ENCODE measurements around the gene DCANP1. TPM values are rescaled to one million over a fixed set of nuclear protein-coding genes. Genes with fewer than 3 reads are reported as not detected.
A peak's percentile ranks its signal among the peaks of the same experiment; 100 is the strongest.

DCANP1 gene
- total and polyA plus RNA-seq, 10 donors, result 0.23 to 2.4 (median 0.71) TPM

DNA sequence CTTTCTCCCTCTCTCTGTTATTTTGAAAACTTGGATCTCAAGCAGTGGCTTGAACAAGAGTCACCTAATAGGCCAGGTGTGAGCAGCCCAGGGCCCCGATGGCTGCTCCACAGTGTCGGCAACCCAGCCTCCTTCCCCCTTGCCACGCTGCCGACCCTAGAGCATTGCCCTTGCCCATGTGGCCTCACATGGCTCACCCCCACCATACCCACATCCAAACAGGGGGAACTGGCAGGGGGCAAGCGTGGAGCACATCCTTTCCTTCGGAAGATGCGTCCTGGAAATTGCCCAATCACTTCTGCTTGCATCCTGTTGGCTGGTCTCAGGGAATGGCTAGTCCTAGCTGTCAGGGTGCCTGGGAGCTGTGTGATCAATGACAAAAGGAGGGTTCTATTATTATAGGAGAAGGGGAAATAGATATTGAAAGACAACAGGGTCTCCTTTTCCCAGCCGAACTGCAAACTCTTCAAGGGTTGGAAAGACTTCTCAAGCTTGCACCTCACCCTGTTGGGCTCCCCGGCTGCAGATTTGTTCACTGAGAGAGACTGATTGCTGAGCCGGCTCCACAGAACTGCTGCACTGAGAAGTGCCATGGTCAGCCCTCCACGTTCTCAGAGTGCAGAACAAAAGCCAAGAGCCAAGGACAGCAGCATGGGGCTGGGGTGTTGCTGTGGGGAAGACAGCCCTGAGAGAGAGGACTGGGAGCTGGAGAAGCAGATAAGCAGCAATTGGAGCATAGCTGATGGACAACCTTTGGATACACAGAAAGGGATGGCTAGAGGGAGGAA is 13.3 kb upstream of the DCANP1 start:
- H3K27ac ChIP-seq, result no peak overlapping the region
- H3K36me3 ChIP-seq, result no peaks in the 10 kb centered on the region
- peak; percentile 50 for DNase-seq
- peaks cover 0 to 80% (median 12%) of the 10 kb centered on the region in 7 donors for H3K27me3 ChIP-seq (replicated peaks in 1 of 7)
- WGBS, 5 donors, result 62 to 84% (median 68%) methylated on average over 11 of the region's 11 CpGs
- intact Hi-C loops (cut with DNase I; ENCODE audit: low total_unique reads), result no loop called here
- H3K4me3 ChIP-seq, result no peak overlapping the region
- TF ChIP-seq, protein P1, sequence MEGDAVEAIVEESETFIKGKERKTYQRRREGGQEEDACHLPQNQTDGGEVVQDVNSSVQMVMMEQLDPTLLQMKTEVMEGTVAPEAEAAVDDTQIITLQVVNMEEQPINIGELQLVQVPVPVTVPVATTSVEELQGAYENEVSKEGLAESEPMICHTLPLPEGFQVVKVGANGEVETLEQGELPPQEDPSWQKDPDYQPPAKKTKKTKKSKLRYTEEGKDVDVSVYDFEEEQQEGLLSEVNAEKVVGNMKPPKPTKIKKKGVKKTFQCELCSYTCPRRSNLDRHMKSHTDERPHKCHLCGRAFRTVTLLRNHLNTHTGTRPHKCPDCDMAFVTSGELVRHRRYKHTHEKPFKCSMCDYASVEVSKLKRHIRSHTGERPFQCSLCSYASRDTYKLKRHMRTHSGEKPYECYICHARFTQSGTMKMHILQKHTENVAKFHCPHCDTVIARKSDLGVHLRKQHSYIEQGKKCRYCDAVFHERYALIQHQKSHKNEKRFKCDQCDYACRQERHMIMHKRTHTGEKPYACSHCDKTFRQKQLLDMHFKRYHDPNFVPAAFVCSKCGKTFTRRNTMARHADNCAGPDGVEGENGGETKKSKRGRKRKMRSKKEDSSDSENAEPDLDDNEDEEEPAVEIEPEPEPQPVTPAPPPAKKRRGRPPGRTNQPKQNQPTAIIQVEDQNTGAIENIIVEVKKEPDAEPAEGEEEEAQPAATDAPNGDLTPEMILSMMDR (IDR thresholded peaks at IDR 0.05 in 8 of 11, conservative IDR thresholded peaks at IDR 0.05 in 3 of 11), result no peak
- no peak for TF ChIP-seq POLR2A (IDR thresholded peaks at IDR 0.05)
- TF ChIP-seq POLR2AphosphoS5 (IDR thresholded peaks at IDR 0.05), result no peak
- peaks cover 0 to 40% (median 6%) of the 10 kb centered on the region in 6 donors for H3K4me1 ChIP-seq
- H3K9me3 ChIP-seq, result no peaks in the 10 kb centered on the region

DNA sequence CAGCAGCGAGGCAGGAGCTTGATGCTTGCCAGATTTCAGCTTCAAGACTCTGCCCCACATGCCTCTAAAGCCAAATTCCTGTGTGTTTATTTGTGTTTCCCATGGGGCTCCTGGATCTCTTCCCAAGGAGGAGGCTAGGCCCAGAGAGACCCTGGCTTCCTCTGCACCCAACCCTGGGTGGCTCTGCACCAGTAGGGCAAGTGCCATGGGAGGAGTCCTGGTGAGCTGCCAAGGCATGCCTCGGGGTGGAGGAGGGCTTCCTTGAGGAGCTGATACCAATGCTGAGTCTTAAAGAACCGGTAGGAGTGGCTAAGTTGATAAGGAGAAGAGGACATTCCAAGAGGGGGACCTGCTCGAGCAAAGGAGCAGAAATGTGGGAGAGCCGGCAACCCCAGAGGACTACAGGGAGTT is 11.8 kb upstream of the DCANP1 start:
- peak overlapping the region in 1 of 8 donors; percentile 26 for H3K27ac ChIP-seq
- WGBS, 5 donors, result 40 to 45% (median 41%) methylated on average over 5 of the region's 5 CpGs
- H3K4me1 ChIP-seq, result peaks cover 0 to 40% (median 6%) of the 10 kb centered on the region in 6 donors
- intact Hi-C loops (cut with DNase I; ENCODE audit: low total_unique reads), result no loop called here
- peaks cover 0 to 65% (median 3%) of the 10 kb centered on the region in 7 donors for H3K27me3 ChIP-seq (replicated peaks in 1 of 7)
- H3K4me3 ChIP-seq, result no peak overlapping the region
- no peaks in the 10 kb centered on the region for H3K36me3 ChIP-seq
- TF ChIP-seq, protein P1 (IDR thresholded peaks at IDR 0.05 in 8 of 11, conservative IDR thresholded peaks at IDR 0.05 in 3 of 11), result no peak
- TF ChIP-seq POLR2AphosphoS5 (IDR thresholded peaks at IDR 0.05) (peak in 2 of 3 donors; percentile 31 to 39), POLR2A (IDR thresholded peaks at IDR 0.05) (no peak)
- DNase-seq, result peak; percentile 68
- H3K9me3 ChIP-seq, result no peaks in the 10 kb centered on the region

DNA sequence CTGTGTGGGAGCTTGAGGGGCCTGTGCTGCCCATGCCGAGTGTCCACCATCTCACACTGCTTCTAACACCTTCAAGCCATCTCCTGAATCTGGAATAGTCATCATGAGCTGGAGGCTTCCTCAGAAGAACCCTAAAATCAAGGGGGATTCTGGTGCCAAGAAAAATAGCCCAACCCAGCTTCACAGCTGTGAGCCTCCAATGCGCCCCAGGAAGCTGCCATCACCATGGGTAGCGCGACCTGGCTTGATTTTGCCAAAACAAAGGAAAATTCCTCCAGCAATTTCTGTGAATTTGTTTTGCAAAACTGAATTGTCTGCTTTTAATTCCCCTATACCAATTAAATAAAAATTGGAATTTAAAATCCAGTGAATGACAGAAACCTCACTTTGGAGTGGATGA is 11.2 kb upstream of the DCANP1 start:
- Histone ChIP-seq H3K36me3 (no peaks in the 10 kb centered on the region), H3K4me3 (no peak overlapping the region), H3K27me3 (replicated peaks in 1 of 7) (peaks cover 0 to 59% (median 0%) of the 10 kb centered on the region in 7 donors), H3K9me3 (no peaks in the 10 kb centered on the region), H3K27ac (no peak overlapping the region), H3K4me1 (peaks cover 0 to 40% (median 6%) of the 10 kb centered on the region in 6 donors)
- intact Hi-C loops (cut with DNase I; ENCODE audit: low total_unique reads), result no loop called here
- no peak for TF ChIP-seq POLR2A (IDR thresholded peaks at IDR 0.05)
- TF ChIP-seq POLR2AphosphoS5 (IDR thresholded peaks at IDR 0.05), result no peak
- TF ChIP-seq, protein P1 (IDR thresholded peaks at IDR 0.05 in 8 of 11, conservative IDR thresholded peaks at IDR 0.05 in 3 of 11), result no peak
- WGBS, 5 donors, result 95 to 99% (median 96%) methylated on average over 4 of the region's 4 CpGs
- peak; percentile 20 for DNase-seq

DNA sequence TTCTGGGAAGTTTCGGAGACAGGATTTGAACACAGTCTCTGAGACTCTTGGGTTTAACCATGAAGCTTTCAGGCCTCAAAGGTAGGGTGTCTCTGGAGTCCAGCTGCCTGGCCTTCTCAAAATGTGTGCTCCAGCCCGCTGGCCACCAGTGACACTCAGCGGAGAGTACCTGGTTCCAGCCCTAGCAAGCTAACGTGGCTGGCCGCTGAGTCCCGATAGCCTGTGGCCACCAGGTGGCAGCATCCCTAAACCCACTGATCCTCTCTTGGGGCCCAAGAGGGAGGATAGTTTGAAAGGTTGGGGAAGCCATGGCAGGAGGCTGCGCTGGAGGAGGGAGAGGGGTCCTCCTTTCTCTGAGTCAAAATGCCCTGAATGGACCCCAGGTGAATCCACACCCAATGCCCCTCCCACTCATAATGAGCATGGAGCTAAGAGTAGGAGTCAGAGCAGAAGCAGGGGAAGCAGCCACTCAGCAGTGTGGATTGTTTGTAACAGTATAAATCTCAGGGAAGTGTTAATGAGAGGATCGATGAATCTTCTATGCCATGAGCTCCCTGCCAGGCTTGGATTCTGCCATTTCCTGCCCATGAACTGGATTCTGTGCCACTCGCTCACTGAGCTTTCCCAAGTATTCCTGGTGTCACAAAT is 10.4 kb upstream of the DCANP1 start:
- DNase-seq, result peak; percentile 89
- H3K27me3 ChIP-seq (replicated peaks in 1 of 7), result peaks cover 0 to 53% (median 0%) of the 10 kb centered on the region in 7 donors
- intact Hi-C loops (cut with DNase I; ENCODE audit: low total_unique reads), result no loop called here
- H3K4me3 ChIP-seq, result no peak overlapping the region
- 43 to 71% (median 52%) methylated on average over 4 to 9 of the region's 9 CpGs for WGBS, 5 donors
- H3K27ac ChIP-seq, result no peak overlapping the region
- TF ChIP-seq, protein P1 (IDR thresholded peaks at IDR 0.05 in 8 of 11, conservative IDR thresholded peaks at IDR 0.05 in 3 of 11), result peak in 10 of 11 experiments; percentile 15 to 93 (median 74)
- TF ChIP-seq POLR2AphosphoS5 (IDR thresholded peaks at IDR 0.05), result no peak
- no peaks in the 10 kb centered on the region for H3K9me3 ChIP-seq
- peaks cover 0 to 40% (median 6%) of the 10 kb centered on the region in 6 donors for H3K4me1 ChIP-seq
- no peaks in the 10 kb centered on the region for H3K36me3 ChIP-seq
